ENCODE measurements around the gene CCDC12.

DNA sequence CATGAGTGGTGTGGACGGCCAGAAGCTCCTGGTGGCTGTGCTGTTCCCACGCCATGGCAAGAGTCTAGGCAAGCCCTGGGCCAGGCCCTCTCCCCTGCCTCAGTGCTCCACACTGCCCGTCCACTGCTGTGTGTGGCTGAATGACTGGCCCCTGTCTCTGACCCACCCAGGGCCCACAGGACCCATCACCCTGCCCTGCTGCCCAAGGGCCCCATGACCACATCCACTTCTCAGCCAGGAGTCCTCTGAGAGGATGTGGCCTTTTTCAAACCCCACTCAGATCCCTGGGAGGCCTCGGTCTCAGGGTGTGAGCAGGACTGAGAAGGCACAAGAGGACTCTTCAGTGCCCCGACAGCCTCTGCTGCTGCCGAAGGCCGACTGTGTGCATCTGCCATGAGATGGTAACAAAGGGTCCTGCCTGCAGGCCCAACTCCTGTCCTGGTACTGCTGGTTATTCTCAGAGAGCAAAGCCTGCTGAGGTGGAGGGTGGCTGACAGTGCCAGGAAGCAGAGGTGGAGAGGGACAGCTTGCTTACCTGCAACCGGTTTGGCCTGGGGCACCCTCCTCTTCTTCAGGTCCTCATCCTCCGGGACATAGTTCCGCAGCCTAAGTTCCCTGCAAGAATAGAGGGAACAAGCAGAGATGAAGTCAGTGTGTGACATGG lies 51.5 kb downstream of the CCDC12 start:
- TF ChIP-seq, protein P1, sequence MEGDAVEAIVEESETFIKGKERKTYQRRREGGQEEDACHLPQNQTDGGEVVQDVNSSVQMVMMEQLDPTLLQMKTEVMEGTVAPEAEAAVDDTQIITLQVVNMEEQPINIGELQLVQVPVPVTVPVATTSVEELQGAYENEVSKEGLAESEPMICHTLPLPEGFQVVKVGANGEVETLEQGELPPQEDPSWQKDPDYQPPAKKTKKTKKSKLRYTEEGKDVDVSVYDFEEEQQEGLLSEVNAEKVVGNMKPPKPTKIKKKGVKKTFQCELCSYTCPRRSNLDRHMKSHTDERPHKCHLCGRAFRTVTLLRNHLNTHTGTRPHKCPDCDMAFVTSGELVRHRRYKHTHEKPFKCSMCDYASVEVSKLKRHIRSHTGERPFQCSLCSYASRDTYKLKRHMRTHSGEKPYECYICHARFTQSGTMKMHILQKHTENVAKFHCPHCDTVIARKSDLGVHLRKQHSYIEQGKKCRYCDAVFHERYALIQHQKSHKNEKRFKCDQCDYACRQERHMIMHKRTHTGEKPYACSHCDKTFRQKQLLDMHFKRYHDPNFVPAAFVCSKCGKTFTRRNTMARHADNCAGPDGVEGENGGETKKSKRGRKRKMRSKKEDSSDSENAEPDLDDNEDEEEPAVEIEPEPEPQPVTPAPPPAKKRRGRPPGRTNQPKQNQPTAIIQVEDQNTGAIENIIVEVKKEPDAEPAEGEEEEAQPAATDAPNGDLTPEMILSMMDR (IDR thresholded peaks at IDR 0.05): no peak
- no peak for TF ChIP-seq POLR2A (IDR thresholded peaks at IDR 0.05)

Measured in sigmoid colon (tissue), 3 donors.